Brain pericyte (primary cell): Measurements from ENCODE around the gene NDUFB2.
"Not testable (repeated sequence)": the region's sequence is repeated elsewhere in the genome, so short reads cannot be mapped to it uniquely, and the experiment has no call there.

ENCODE experiments used
- DNase-seq: peaks from one replicate; pipeline ENCODE4 v3.0.0-alpha.2; 2012; ENCODE audit warnings: low read depth, low spot score

The NDUFB2 gene

DNA sequence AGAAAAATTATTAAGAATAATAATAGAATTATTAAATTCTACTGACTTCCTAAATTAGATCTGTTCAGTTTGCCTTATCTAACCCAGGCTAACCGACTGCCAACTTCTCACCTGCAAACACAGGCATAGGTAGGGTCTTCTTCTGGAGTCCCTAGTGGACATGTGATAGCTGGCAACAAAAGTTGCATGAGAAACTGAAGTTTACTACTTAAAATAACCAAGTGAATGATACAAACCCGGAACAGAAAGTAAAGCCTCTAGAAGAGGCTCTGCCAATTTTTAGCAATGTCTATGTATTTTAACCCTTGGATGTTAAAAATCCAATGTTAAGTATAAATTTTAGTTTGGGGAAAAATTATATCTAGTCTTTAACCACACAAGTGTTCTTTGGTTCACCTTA, 37.6 kb downstream of the NDUFB2 start:
- no peak for DNase-seq

DNA sequence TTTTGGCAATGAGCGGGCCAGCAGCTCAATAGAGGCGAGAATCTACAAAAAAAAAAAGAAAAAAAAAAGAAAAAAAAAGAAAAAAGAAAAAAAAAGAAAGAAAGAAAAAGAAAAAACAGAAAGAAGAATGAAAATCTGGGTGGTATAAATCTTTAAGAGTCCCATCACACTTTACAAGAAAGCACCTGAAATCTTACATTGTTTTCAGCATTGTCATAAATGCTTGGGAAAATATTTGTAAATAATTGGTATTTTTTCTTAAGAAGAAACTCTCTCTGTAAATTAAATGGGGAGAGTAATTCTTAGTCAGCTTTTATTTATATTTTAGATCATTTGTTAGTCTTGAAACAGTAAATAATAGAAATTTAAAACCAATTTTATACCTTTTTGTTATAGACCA, 38.2 kb downstream of the NDUFB2 start:
- no peak for DNase-seq

DNA sequence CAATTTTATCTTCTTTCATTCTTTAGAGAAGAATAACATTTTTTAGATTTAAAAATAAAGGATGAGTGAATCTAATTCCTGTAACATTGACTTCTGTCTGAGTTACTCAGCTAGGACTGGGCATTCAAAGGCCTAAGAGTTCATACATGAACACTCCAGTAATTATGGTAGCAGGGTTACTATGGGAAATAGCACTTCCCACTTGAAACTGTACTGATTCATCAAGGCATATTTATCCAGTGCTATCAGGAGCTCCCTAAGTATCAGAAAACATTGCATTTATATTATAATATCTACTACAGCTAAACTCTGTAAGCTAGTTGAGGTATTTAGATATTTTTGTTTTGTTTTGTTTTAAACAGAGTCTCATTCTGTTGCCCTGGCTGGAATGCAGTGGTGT, 41.8 kb downstream of the NDUFB2 start:
- DNase-seq, result no peak

DNA sequence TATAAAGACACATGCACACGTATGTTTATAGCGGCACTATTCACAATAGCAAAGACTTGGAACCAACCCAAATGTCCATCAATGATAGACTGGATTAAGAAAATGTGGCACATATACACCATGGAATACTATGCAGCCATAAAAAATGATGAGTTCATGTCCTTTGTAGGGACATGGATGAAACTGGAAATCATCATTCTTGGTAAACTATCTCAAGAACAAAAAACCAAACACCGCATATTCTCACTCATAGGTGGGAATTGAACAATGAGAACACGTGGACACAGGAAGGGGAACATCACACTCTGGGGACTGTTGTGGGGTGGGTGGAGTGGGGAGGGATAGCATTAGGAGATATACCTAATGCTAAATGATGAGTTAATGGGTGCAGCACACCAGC, 46.7 kb downstream of the NDUFB2 start:
- DNase-seq, result not testable (repeated sequence)

DNA sequence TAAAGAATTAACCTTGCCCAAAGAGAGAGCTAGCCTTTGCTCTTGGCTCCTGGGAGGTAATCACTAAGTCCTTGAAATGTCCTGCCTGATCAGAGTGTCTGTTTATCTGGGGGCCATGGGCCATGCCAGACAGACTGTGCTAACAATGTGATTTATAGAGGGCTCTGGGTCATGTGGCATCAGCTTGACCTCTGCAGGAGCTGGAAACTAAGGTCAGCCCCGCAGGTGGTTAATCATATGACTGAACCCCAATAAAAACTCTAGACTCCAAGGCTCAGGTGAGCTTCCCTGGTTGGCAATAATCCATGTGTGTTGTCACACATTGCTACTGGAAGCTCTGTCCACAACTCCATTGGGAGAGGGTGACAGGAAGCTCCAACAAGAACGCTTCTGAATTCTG, 47.5 kb downstream of the NDUFB2 start:
- DNase-seq, result no peak

DNA sequence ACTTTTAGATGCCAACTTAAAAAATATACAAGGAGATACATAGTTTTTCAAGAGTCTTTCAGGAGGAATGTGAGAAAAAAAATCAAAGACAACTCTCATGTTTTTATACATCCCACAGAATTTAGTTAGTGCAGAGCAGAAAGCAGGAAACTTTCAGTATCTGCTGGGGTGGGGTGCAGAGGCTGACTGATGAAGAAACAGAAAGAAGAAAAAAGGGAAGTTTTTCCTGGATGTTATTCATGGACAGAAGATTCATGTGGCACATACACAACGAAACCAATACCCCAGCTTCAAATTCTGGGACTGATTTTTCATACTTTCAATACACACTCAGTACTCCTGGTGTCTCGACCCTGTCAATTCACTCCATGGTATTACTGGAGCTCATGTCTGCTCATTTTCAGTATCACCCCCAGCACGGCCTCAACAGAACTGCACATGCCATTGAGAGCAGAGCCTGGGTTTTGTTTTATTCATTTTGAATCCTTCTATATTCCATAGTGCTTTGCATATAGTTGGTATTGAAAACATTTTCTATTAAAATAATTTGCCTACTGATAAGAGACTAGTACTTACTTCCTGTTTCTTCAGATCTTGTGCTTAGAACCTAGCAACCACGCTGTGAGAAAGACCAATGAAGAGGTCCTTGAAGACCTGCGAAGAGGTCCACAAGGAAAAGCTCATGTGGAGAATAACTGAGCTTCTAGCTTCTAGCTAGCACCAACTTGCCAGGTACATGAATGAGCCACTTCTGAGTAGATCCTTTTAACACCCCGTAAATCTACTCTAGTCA, 49.0 kb downstream of the NDUFB2 start:
- no peak for DNase-seq

DNA sequence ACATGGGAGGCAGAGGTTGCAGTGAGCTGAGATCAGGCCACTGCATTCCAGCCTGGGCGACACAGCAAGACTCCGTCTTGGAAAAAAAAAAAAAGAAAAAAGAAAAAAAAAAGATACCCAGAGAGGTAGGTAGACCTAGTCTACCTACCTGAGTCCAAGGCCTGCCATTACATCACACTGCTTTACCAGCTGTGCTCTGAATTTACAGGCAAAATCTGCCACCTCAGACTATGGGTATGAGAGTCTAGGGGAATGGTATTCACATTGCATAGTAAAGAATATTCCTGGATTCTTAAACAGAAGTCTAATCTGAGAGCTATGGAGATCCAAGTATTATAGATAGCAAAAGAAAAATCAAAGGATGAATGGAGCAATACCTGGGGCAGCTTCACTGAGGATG, 50.2 kb downstream of the NDUFB2 start:
- no peak for DNase-seq

DNA sequence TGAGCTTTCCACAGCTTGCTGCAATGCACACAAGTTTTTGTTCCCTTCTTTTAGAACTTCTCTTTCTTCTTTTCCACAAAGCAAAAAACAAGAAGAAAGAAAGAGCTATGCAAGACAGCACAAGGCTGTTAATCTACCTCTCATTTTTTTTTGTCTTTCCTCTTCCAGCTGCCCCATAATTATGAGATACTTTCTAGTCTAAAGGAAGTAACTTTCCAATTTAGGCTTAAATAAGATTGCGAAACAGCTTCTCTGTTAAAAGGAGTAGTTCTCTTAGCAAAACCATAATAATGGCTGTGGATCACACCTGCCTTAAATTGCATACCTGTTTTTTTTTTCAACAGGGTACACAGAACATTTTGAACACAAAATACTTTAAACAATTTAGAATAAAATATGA, 56.0 kb downstream of the NDUFB2 start:
- no peak for DNase-seq

DNA sequence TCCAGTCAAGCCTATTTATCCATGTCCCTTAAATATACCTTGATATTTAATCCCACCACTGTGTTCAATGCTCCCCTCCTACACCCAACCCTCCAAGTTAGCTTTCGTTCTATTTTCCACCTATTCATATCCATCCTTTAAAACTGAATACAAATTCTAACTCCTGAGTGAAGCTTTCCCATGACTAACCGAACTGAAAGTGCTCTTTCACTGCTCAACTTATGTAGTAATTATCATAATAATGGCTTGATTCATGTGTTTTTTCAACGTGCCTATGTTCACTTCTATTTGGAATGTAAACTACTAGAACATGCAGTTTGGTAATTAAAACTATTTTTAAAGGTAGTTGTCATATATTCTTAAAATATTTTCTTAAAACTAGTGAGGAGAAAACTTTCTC, 58.0 kb downstream of the NDUFB2 start:
- DNase-seq, result no peak
